Heart left ventricle (tissue), 16 donors: Measurements from ENCODE around the gene ASIC3. TPM values are rescaled to one million over a fixed set of nuclear protein-coding genes. Genes with fewer than 3 reads are reported as not detected.

ENCODE experiments used
- ATAC-seq, 4 donors: fragments of 200-7000 bp; cut with Tn5 transposase; one replicate each; pipeline ENCODE4 v1.9.1; 2020 to 2022; ENCODE audit warnings: moderate library complexity in 4 of 4, mild to moderate bottlenecking in 3 of 4, moderate number of reproducible peaks in 1 of 4
- DNase-seq, 5 donors: peaks; one replicate each; pipeline ENCODE4 v3.0.0-alpha.2; 2020
- H3K27ac ChIP-seq, 12 donors: fragments of 200-600 bp; sonication (generic) in 4 of 12; one replicate each; pipeline versions ENCODE4 v1.5.0 to v1.8.0; 2016 to 2022; ENCODE audit warnings: mild to moderate bottlenecking in 2 of 12
- H3K27me3 ChIP-seq, 9 donors: fragments of 200-600 bp; sonication (generic) in 2 of 9; one replicate each; pipeline versions ENCODE4 v1.5.1 to v1.8.0; 2016 to 2022; ENCODE audit warnings: mild to moderate bottlenecking in 3 of 9
- H3K36me3 ChIP-seq, 9 donors: fragments of 200-600 bp; sonication (generic) in 2 of 9; one replicate each; pipeline versions ENCODE4 v1.5.0 to v1.8.0; 2018 to 2022; ENCODE audit warnings: mild to moderate bottlenecking in 2 of 9
- H3K4me1 ChIP-seq, 12 donors: fragments of 200-600 bp; sonication (generic) in 4 of 12; one replicate each; pipeline versions ENCODE4 v1.5.0 to v1.8.0; 2016 to 2022; ENCODE audit warnings: mild to moderate bottlenecking in 3 of 12
- H3K4me3 ChIP-seq, 12 donors: fragments of 200-600 bp; sonication (generic) in 4 of 12; one replicate each; pipeline versions ENCODE4 v1.5.0 to v1.8.0; 2017 to 2022; ENCODE audit warnings: mild to moderate bottlenecking in 9 of 12, moderate library complexity in 4 of 12
- H3K9me3 ChIP-seq, 12 donors: fragments of 200-600 bp; sonication (generic) in 4 of 12; one replicate each; pipeline versions ENCODE4 v1.5.0 to v1.8.0; 2016 to 2022; ENCODE audit warnings: mild to moderate bottlenecking in 1 of 12
- CTCF ChIP-seq, 12 donors: fragments of 200-600 bp; sonication (generic) in 4 of 12; IDR thresholded peaks; one replicate each; pipeline versions ENCODE4 v1.5.0 to v1.8.0; 2018 to 2022; ENCODE audit warnings: antibody characterized with exemption in 12 of 12, mild to moderate bottlenecking in 5 of 12
- POLR2A ChIP-seq, 2 donors: fragments of 450-650 bp; IDR thresholded peaks; one replicate each; pipeline ENCODE4 v1.6.1; 2017; ENCODE audit warnings: antibody characterized with exemption in 2 of 2, mild to moderate bottlenecking in 2 of 2, moderate library complexity in 2 of 2
- WGBS, 4 donors: extraction: QIAGEN DNeasy Blood & Tissue Kit in 2 of 4; methylation state at CpG; one replicate each; pipeline versions ENCODE4 v1.1.5 to v1.1.7; 2013 to 2018; 5-methylcytosine and 5-hydroxymethylcytosine counted together
- intact Hi-C, 10 donors: fragments of 100-400 bp; cut with DNase I; formaldehyde crosslinking; loops; one replicate each; pipeline versions ENCODE4 v1.11.1 to v1.14.2; 2022
- polyA plus RNA-seq, 2 donors: library from polyadenylated mRNA; stranded (reverse); fragments of 200-250 nt; gene quantifications; one replicate each; pipeline ENCODE4 v1.2.3, GENCODE V29; 2013
- total RNA-seq, 9 donors: library from RNA; depleted of rRNA in 2 of 9; stranded (reverse); fragments of >200 nt in 2 of 9; fragmentation: NEBNext Ultra II Directional in 3 of 9; extraction: Animal tissue kit (Norgen Biotek cat#: 25700) in 3 of 9; gene quantifications; one replicate each; pipeline versions ENCODE4 v1.1.0 to v1.2.4, GENCODE V29; 2016 to 2023
- donor health status: ischemic (EF 13 %, LVEDD 7.1; RV severe dilation, severe dysfunction).
- donor health status: healthy with polysubstance abuse.
- donor health status: DM: no; HTN: yes; CAD: no.
- donor health status: DM: no; HTN: no; CAD: no.
- donor health status: ischemic (EF 25% LVEDD 6.9; RV normal size, moderate dysfunction).
- donor health status: ischemic (EF 25% LVEDD 5.7; RV mildly dilated, moderate dysfunction).
- donor health status: healthy.
- donor health status: DM: yes; HTN: yes; CAD: no.
- donor health status: ischemic (EF 35%, LVEDD 5.7; RV mildly dilated, moderate dysfunction).
- donor health status: nonischemic (EF 11% LVEDD 7.7; RV severe dilation, severe dysfunction).
- donor health status: DM: yes; HTN: yes; CAD: no.
- donor health status: PGD.
- donor health status: ischemic (EF 29% LVEDD 5.4; RV normal size, mild dysfunction).
- donor health status: nonischemic (EF 23%, LVEDD 6.1; RV moderate dilation, normal function).

Gene ASIC3
- total and polyA plus RNA-seq, 11 donors: 2.7 to 12.9 (median 4.8) TPM

DNA sequence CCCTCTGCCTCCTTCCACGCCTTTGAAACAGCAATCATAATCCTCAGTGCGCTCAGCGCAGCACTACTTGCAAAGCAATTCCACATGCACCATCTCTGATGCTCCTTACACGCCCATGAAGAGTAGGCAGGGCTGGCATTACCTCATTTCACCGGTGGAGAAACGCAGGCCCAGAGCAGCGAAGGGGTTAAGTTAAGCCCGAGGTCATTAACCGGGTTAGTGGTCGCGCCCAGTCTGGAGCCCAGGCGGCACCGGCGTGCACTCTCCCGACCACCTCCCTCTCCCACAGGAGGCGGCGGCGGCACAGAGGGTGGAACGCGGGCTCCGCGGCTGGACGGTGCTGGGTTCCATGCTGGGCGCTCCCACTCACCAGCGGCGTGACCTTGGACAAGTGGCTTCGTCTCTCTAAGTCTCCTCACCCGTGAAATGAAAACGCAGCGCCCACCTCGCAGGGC, 31.8 kb downstream of the ASIC3 start:
- Histone ChIP-seq H3K4me3 (peak overlapping the region; percentile 72 to 99 (median 94)), H3K36me3 (peaks cover 0 to 23% (median 14%) of the 10 kb centered on the region in 9 donors), H3K27me3 (no peaks in the 10 kb centered on the region), H3K27ac (peak overlapping the region; percentile 85 to 99 (median 94)), H3K4me1 (peaks cover 20 to 71% (median 54%) of the 10 kb centered on the region in 12 donors), H3K9me3 (no peaks in the 10 kb centered on the region)
- DNase-seq (peak in 2 of 5 donors; percentile 25 to 69), ATAC-seq (peak in 2 of 4 donors; percentile 2)
- 1% methylated on average over 28 to 31 of the region's 31 CpGs for WGBS, 4 donors
- TF ChIP-seq CTCF (IDR thresholded peaks at IDR 0.05) (no peak), POLR2A (IDR thresholded peaks at IDR 0.05) (no peak)
- intact Hi-C loops: loop anchor here in 4 of 10 donors (1.0 to 2.0 kb wide), 3 partner anchors 19 to 21 kb away; partner anchors contain the start of gene SLC4A2 (in 2 of the 4)

DNA sequence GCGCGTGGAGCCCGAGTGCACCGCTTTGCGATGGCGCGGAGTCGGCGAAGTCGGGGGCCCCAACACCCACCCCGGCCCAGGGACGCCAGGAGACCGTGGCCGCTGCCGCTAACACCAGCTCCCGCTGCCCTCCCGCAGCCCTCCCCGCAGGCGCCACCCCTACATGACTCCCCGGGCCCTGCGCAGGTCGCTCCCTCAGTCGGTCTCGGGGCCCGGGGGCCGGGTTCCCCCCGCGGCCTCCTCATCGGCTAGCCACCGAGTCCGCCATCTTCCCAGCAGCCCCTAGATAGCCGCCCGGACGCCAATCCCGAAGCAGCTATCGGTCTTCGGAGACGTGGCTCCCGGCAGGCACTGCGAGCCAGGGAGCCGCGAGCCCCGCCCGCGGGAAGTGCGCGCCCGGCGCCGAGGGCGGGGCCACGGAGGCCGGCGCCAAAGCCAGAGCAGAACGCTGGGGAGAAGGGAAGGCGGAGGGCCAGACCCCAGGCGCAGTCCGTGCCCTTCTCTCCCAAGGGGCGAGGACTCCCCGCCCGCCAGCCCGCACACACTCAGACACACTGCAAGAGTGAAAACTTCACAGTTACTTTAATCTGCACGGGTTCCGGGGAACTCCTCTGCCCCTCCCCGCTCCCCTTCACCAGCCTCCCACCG, 32.3 kb downstream of the ASIC3 start, which contains the start of gene FASTK:
TSS of gene FASTK (minus strand) at position 288 of the 648 bp plus-strand sequence. CDS start at position 245, 43 bp downstream.
- no peaks in the 10 kb centered on the region for H3K9me3 ChIP-seq
- no peaks in the 10 kb centered on the region for H3K27me3 ChIP-seq
- ATAC-seq (peak; percentile 78 to 84 (median 82)), DNase-seq (peak; percentile 92 to 96 (median 94))
- H3K36me3 ChIP-seq: peaks cover 0 to 18% (median 9%) of the 10 kb centered on the region in 9 donors
- TF ChIP-seq CTCF (IDR thresholded peaks at IDR 0.05): no peak
- TF ChIP-seq POLR2A (IDR thresholded peaks at IDR 0.05): peak in 1 of 2 donors; percentile 86
- intact Hi-C loops: loop anchor here in 4 of 10 donors (1.0 to 2.0 kb wide), 3 partner anchors 20 to 22 kb away; partner anchors contain the start of gene SLC4A2 (in 2 of the 4)
- peak within 1 kb of the TSS; percentile 85 to 99 (median 94) for H3K27ac ChIP-seq
- H3K4me3 ChIP-seq: peak within 1 kb of the TSS; percentile 72 to 99 (median 94)
- WGBS, 4 donors: 1 to 2% (median 1%) methylated on average over 52 to 66 of the region's 66 CpGs
- peaks cover 20 to 76% (median 59%) of the 10 kb centered on the region in 12 donors for H3K4me1 ChIP-seq

DNA sequence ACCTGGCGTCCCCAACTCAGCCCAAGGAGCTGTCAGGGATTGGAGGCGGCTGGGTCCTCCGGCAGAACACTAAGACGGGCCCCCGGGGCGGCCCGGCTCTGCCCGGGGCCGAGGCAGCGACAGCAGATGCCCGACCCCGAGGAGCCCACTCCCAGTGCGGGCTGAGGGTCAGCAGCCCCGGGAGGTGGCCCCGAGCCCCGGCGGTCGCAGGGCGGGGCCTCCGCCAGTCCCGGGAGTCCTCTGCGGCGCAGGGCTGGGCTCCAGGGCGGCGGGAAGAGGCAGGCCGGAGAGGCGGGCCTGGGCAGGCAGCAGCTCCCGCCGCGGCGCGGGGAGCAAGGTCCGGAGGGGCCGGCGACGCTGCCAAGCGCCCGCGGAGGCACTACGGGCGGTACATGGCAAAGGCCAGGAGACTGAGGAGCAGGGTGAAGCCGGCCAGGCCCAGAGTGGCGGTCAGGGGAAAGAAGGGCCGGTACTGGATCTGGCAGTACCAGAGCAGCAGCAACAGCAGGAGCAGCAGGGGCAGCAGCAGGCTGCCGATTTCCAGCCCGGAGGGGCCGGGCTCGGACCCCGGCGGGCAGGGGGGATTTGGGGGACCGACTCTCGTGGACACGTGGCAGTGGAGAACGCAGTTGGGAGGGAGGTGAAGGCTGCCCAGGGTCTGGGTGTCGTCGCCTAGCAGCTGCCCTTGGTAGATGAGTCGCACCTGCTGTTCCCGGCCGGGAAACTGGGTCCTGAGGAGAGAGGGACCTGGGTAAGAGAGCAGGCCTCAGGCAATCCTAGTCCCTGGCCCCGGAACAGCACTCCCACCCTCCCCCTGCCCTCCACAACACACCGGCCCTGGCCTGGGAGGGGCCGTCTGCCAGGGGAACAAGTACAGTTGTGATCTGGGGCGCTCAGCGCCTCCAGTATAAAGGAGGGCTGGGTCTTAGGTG, 33.1 kb downstream of the ASIC3 start:
- Histone ChIP-seq H3K27me3 (no peaks in the 10 kb centered on the region), H3K9me3 (no peaks in the 10 kb centered on the region), H3K36me3 (peaks cover 0 to 10% (median under 1%) of the 10 kb centered on the region in 9 donors), H3K4me1 (peaks cover 20 to 77% (median 63%) of the 10 kb centered on the region in 12 donors), H3K4me3 (peak overlapping the region; percentile 22 to 99 (median 94)), H3K27ac (peak overlapping the region; percentile 85 to 99 (median 94))
- 11 to 29% (median 23%) methylated on average over 41 to 64 of the region's 64 CpGs for whole genome bisulfite sequencing, 4 donors
- DNase-seq (peak in 2 of 5 donors; percentile 63 to 76), ATAC-seq (peak in 2 of 4 donors; percentile 4 to 21)
- TF ChIP-seq CTCF (IDR thresholded peaks at IDR 0.05) (no peak), POLR2A (IDR thresholded peaks at IDR 0.05) (no peak)
- intact Hi-C loops: loop anchor here in 4 of 10 donors (2.0 kb wide), 2 partner anchors 21 to 23 kb away; partner anchors contain the start of gene SLC4A2 (in 3 of the 4)
